DMS 273 treated with DMSO at 0.1 percent for 48 hours (cell line): Measurements from ENCODE around the gene TMEM165.
A peak's percentile ranks its signal among the peaks of the same experiment; 100 is the strongest.

Experiments used
- DNase-seq: peaks from one replicate; lab custom pipeline; 2025; lab: John Stamatoyannopoulos, UW

The TMEM165 gene

DNA sequence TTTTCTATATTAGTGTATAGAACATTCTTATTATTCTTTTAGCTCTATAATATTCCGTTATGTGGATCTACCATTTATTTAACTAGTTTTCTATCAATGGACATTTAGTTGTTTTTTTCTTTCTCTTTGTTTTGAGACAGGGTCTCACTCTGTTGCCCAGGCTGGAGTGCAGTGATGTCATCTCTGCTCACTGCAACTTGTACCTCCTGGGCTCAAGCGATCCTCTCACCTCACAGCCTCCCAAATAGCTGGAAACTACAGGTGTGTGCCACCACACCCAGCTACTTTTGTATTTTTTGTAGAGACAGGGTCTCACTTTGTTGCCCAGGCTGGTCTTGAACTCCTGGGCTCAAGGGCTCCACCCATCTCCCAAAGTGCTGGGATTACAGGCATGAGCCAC, 10.8 kb downstream of the TMEM165 start:
- no peak for DNase-seq

DNA sequence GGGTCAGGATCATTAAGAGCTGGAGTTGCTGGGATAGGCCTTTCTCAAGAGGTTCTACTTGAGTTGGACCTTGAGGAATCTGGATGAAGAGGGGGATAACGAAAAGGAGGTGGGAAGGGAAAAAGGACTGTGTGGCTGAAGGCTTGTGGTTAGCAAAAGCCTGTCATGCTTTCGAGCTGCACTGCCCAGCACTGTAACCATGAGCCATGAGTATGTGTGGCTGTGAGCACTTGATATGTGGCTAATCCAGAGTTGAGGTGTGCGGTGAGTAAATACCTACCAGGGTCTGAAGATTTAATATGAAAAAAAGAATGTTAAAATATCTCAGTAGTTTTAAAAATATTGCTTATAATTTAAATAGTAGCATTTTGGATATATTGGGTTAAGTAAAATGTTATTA, 11.4 kb downstream of the TMEM165 start:
- DNase-seq: no peak

DNA sequence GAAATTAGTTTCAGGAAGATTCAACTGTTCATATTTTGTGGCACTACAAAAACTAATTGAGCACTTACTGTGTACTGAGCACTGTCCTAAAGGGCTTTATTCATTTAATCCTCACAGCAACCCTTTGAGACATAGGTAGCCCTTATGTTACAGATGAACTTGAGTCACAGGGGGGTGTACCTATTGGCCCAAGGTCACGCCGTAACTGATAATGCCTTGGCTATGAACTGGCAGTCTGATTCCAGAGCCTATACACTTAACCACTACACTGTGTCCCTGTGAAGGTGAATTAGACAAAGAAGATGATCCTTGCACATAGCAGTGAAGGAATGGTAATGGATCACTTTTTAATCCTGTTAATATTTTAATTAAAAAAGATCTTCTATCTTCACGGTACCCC, 12.0 kb downstream of the TMEM165 start:
- no peak for DNase-seq

DNA sequence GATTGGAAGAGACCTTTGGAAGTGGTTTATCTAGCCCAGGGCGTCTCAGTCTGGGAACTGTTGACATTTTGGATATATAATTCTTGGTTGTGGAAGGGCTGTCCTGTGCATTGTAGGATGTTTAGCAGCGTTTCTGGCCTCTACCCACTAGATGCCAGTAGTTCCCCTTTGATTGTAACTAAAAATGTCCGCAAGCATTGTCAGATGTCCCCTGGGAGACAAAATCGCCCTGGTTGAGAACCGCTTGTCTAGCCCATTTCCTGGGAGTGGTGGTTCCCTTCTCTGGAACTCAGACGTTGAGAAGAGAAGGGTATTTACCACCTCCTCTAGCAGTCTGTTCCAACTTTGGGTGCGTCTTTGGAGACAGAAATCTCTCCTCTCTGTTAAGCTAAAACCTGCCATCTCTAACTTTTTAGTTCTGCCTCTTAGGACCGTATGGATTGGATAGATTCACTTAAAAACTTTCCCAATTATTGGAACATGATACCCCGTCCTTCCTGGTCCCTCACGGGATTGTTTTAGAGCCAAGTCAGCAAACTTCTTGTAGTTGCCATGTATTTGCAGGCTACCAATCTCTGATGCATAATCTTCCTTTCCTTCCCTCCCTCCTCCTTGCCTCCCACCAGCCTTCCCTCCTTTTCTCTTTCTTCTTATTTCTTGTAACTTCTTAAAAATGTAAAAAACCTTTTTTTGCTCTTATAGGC, 13.9 kb downstream of the TMEM165 start:
- no peak for DNase-seq

DNA sequence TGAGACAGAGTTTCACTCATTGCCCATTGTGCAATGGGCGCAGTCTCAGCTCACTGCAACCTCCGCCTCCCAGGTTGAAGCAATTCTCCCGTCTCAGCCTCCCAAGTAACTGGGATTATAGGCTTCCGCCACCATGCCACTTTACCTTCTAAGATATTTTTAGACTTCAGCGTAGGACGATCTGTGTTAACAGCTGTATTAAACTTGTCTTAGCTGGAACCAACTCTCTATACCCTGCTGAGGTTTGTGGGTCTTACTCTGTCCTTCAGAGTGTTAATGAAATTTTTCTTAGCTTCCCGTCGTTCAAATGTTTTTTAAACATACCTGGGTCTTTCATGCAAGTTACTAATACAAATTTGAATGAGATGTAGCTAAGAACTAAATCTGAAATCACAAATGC, 14.7 kb downstream of the TMEM165 start:
- no peak for DNase-seq

DNA sequence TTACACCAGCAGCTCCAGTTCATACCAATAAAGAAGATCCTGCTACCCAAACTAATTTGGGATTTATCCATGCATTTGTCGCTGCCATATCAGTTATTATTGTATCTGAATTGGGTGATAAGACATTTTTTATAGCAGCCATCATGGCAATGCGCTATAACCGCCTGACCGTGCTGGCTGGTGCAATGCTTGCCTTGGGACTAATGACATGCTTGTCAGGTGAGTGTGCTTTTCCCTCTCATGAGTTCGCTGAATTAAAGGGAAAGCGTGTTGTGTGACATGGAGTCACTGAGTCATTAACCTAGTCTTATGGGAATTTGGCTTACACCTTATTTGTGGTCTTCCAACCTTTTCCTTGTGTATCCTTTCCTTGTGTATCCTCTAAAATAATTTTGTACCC, 15.9 kb downstream of the TMEM165 start:
- no peak for DNase-seq

DNA sequence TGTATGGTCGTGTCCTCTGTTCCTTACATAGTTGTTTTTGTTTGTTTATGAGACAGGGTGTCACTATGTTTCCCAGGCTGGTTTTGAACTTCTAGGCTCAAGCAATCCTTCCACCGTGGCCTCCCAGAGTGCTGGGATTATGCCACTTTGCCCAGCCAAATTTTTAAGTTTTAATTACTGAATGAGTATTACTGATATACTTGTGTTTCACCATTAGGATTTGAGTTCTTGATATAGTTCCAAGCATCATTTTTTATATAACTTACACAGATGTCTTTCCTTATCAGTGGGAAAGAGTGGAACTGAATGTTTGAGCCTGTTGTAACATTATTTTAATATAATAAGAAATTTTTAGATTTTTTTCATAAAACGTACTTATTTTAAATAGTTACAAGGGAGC, 20.4 kb downstream of the TMEM165 start:
- DNase-seq: no peak

DNA sequence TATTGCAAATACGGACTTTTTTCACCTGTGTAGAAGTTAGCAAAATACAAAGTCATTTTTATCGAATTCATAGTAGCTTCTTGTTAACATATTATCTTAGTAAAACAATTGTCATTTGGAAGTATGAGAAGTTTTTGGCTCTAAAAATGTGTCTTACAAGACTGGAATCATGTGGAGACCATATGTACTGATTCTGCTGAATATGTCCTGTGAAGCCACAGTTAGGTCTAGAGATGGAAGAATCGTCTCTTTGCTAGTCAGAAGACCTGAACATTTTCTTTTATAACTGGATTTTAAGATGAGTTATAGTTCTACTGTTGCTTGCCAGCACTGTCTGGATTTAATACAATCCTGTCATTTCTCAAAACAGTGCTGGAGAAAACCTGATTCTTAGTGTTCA, 29.0 kb downstream of the TMEM165 start:
- no peak for DNase-seq

DNA sequence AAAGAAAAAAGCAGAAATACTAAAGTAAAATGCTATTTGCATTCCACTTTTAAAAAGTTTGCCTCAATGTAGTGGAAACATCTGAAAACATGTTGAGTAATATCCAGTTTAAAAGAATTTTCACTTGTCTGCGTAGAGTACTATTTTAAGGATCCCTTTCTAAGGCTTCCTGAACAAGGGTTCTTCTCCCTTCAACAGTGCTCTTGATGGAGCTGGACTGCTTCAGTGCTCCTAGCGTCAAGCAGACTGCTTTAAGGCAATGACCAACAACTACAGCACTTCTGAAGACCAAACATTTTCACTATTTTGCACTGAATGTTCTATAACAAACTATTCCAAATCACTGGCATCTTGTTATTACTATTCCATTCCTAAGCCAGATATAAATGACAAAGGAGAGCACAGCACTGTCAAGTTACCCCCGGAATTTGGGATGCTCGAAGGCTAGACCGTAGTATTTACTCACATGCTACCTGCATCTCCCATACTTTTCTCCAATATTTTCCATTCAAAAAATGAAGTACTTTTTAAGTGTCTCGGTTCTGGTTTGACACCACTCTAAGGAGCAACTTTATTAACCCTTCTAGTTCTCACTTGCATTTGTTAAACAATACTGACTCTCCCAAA, 36.1 kb downstream of the TMEM165 start:
- no peak for DNase-seq

DNA sequence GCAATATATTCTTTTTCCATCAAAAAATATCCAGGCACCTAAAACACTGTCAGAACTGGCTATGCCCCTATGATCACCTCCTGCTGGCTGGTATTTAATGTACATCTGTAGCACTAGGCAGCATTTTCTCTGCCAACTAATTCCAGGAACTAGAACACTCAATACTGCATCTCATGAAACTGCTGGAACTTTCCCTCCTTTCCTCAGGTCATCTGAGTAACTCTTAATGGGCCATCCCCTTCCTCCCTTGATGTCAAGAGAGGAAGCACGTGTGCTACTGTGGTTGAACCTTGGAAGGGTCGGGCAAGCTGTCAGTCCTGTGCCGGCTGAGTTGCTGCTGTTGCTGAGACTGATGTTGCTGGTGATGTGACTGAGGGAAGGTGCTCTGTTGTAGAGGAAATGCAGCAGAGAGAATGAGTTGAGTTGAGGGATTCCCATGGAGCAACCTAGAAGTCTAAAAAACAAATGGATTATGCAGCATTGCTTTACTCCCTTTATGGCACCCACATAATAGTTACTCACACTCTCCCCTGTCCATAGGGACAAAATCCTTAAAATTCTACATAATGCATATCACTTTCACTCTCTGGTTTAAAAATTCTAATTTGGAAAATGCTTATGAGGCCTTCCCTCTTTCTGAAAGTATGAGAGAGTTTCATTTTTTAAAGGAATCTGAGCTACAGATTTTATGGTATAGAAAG, 39.5 kb downstream of the TMEM165 start:
- no peak for DNase-seq

DNA sequence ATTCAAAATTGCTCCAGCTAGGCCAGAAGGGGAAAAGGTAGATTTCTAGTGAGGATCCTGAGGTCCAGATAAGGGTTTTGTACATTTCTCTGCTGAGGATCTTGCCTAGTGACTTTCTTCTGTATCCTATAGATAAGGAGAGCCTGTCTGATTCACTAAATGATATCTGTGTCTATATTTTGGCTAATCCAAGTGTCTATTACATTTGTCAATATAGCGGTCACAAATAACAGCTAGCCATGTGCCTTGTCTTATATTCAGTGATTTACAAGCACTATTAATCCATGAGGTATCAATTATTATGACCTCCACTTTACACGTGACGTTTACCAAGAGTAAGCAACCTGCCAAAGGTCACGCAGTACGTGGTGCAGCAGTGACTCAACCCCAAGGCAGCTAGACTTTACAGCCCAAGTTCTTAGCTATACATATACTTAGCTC, 41.6 kb downstream of the TMEM165 start:
- DNase-seq: no peak

DNA sequence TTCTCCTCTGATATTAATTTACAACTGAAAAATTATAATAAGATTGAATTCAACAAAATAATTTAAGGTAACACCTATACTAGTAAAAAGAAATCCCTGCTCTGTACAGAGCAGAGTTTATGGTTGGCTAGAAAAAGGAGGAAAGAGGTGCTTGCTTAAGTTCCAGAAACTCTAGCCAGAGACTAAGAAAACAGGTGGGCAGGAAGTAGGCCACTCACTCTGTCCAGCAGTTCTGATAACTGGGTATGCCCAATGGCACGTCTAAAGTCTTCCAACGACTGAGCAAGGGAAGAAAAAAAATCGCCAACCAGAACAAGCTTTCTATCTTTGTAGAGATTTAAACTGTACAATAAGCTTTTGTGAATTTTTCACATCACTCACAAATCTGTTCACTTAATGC, 42.1 kb downstream of the TMEM165 start:
- no peak for DNase-seq

DNA sequence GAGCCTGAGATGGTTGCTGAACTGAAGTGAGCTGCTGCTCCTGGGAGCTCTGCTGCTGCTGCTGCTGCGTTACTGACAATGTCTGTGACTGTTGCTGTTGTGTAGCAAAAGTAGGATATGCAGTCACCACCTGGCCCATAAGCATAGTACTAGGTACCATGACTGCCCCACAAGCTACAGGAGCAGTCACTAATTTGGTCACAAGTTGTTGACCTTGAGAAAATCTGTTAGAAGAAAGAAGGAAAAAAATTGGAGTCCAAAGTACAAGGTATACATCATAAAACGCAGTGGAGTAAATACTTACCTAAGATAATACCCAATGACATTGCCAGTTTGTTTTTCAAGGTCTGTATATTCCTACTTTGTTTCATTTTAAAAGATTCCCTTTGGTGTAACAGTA, 42.6 kb downstream of the TMEM165 start:
- no peak for DNase-seq

DNA sequence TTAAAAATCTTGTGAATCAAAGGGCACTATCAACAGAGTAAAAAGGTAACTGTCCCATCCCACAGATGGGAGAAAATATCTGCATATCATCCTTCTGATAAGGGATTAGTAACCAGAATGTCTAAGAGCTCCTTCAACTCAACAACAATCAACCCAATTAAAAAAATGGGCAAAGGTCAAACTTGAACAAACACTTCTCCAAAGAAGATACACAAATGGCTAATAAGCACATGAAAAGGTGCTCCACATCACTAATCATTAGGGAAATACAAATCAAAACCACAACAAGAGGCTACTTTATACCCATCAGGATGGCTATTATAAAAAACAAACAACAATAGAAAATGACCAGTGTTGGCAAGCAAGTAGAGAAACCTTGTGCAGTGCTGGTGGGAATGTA, 43.3 kb downstream of the TMEM165 start:
- DNase-seq: no peak

DNA sequence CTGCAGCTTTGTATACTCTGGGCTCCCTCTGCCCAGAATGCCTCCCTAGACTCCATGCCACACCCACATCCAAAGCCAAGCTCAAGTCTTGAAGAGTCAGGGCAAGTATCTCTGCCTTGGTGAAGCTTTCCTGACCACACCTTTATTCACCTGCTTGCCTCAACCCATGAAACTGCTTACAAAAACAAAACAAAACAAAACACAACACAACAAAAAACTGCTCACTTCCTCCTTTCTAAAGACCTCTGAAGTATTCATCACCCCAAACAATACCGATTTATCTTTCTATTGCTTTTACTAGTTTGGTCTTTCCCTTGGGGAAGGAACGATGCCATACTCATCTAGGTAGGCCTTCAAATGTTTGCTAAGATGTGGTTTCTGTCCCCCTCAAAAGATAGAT, 45.0 kb downstream of the TMEM165 start:
- no peak for DNase-seq

DNA sequence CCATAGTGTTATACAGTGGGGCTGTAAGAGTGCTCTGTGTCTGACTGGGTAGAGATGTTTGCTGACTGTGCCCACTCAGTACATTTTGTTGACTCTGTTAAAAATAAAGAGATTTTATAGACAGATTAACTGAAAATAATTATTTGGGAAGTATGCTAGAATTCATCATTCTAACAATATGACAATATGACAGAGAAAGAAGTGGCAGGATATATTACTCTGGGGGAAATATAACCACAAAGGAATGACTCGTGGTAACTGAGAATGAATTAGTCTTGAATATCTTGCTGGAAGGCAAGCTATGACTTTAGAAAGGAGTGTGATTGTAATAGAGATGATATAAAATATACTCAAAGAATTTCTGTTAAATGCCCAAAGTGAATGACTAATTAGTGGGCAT, 46.8 kb downstream of the TMEM165 start:
- DNase-seq: no peak

DNA sequence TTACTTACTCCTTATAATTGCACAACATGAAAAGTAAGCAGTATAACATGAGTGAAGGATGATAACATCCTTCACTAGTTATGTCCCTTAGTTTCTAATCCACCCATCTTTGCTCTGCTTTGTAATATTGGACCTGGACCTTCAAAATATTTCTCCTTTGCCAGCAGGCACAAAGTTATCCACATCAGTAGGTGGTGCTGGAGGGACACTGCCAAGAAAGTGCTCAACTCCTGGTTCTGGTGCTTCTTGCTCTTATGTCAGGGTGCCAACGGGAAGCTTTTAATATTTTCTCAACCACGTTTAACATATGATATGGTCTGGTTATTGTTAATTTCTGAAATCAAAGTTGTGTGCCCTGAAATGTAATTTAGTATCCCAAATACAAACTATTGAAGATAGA, 49.1 kb downstream of the TMEM165 start:
- DNase-seq: no peak

DNA sequence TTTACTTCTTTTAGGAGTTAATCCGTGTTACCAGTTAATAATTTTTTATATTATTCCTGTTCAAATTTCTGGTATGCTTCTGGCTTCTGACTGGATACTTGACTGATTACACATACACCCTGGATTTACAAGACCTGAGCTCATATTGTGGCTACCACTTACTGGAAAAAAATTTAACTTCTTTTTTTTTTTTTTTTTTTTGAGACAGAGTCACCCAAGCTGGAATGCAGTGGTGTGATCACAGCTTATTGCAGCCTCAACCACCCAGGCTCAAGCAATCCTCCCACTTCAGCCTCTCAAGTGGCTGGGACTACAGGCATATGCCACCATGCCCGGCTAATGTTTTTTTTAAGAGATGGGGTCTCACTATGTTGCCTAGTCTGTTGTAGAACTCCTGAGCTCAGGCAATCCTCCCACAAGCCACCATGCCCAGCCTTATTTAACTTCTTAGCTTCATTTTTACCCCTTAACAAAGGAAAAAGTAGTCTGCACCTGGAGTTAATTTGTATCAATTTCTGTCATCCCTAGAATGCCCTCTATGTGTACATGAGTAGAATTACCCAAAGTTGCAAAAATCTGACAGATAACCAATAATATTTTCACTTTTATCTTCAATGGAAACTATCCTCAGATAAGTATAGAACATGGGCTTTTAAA, 50.3 kb downstream of the TMEM165 start:
- no peak for DNase-seq

DNA sequence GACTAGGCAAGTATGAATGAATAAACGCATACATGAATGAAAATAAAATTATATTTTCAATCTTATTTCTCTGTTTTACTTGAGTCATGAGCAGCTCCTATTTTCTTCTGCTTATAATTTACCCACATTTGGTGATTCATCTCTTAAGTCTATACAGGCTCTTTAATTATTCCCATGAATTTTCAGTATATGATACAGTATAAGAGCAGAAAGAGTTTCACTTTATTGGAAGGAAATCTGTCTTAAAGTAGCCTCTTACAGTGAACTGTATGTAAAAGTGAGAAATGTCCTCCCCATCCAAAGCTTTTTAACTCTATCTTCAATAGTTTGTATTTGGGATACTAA, 50.8 kb downstream of the TMEM165 start:
- no peak for DNase-seq

DNA sequence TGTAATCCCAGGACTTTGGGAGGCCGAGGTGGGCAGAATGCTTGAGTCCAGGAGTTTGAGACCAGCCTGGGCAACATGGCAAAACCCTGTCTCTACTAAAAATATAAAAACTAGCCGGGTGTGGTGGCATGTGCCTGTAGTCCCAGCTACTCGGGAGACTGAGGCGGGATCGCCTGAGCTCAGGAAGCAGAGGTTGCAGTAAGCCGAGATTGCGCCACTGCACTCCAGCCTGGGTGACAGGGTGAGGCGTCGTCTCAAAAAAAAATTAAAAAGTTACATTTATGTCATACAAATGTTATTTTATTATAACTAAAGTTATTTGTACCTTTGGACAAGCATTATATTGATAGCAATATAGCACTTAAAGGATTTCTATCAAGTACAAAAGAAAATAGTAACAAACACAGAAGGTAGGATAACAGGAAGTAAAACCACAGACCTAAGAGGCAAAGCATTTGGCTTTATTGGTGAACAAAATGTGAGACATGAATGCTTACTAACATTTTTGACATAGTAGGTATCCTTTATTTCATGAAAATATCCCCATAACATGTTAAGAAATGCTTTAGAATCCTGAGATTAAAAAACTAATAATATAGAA, 51.5 kb downstream of the TMEM165 start:
- DNase-seq: no peak

DNA sequence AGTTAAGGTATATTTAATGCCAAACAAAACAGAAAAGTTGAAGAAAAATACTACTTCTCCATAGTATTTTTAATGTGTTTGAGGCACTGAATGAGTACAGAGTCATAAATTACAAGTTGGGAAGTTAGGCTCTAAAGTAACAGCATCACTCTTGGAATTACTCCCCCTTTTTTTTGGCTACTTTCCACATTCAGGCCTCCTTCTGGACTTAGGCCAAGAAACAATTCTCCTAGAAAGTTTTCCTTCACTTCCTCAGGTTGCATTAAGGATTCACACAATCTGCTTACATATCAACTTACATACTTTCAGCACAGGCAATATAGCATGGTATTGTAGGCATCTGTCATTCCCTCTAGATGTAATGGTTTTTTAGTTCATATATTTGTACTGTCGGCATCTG, 52.1 kb downstream of the TMEM165 start:
- DNase-seq: peak; percentile 4

DNA sequence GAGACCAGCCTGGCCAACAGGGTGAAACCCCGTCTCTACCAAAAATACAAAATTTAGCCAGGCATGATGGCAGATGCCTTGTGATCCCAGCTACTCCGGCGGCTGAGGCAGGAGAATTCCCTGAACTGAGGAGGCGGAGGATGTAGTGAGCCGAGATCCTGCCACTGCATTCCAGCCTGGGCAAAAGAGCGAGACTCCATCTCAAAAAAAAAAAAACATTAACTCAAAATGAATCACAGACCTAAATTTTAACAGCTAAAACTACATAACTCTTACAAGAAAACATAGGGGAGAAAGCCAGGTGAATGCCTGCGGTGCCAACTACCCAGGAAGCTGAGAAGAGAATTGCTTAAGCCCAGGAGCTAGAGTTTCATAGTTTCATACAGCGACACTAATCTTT, 54.8 kb downstream of the TMEM165 start:
- DNase-seq: no peak

DNA sequence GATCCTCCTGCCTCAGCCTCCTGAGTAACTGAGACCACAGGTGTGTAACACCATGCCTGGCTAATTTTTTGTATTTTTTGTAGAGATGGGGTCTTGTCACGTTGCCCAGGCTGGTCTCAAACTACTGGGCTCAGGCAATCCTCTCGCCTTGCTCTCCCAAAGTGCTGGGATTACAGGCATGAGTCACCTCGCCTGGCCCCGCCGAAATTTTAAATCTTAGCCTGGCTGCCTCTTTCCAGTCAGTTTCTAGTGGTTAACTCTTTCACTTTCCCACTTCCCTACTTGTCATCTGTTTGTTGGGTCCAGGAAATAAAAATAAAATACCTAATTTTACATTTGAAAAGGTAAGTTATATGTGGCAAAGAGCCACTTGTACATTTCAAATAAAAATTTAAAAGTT, 62.4 kb downstream of the TMEM165 start:
- no peak for DNase-seq
